ENCODE measurements around the gene TNIK. TPM values are rescaled to one million over a fixed set of nuclear protein-coding genes. Genes with fewer than 3 reads are reported as not detected.

Gene TNIK
- total RNA-seq, 1 experiment from 2014 or later: 12.4 TPM

DNA sequence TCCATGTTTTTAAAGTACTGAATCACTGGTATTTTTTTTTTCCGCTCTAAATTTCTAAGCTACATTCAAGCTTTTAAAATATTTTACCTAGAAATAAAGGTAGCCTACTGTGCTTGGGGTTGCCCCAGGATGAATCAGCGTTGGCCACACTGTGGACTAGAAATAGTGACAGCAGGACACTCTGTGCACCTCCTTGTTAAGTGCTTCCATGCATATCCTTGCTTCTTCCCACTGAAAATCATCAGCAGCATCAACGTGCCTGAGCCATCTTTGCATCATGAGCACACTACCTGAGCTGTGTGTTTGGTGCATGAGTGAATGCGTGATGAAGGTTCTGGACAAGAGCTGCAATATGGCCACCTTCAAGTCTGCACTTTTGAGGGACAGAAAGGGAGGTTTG lies 291.7 kb downstream of the TNIK start:
- no peak for DNase-seq (ENCODE audit: low spot score)

DNA sequence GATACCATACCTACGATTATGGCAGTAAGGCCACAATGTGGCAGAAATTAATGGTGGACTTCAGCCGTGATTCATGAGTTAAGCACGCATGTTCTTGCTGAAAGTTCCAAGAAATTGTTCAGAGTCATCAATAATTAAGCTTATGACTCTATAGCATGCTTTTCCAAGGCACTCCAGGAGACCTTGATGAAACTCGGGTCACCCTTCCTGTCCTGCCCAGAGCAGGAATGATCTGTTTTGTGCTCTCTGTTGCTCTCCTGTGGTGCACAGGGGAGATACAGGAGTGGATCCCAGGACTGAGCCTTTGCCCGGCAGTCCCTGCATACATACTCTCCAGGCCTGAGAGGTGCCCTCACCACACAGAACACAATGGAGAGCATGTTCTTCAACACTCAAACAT lies 292.1 kb downstream of the TNIK start:
- DNase-seq (ENCODE audit: low spot score): peak; percentile 77

DNA sequence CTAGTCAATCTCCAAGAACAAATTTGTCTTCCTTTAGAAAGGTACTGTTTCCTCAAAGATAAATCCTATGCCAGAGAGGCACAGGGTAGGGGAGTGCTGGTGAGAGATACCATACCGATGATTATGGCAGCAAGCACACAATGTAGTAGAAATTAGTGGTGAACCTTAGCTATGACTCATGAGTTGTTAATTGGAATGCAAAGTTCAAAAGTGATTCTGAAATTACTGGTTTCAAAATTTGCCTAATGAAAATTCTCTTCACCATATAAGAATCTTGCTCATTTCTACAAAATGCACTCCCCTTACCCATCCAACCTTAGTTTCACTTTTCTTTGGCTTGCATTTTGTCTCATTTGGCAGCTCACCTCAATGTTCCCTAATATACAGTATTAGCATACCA lies 294.2 kb downstream of the TNIK start:
- no peak for DNase-seq (ENCODE audit: low spot score)

GRCh38 chr3:171165499-171165921 lies 294.7 kb downstream of the TNIK start:
- DNase-seq (ENCODE audit: low spot score): no peak

DNA sequence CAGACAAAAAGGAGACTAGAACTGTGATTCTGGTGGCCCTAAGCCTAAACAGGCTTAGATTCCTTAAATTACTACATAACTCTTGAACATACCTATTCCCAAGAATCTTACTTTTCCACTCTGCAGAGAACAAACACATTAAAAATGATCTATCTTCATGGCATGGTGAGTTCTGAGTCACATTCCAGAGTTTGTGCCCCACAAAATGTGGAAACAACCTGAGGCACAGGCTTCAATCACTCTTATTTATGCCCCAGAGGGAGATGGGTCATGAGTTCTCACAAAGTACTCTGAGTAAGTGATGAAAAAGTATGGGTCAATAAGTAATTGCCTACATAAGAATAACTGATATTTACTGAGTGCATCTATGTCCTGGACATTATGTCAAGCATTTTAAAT lies 296.1 kb downstream of the TNIK start:
- DNase-seq (ENCODE audit: low spot score): no peak

- peak; percentile 64 for DNase-seq (ENCODE audit: low spot score)
Observed at GRCh38 chr3:171163101-171164066, 296.8 kb downstream of the TNIK start.

DNA sequence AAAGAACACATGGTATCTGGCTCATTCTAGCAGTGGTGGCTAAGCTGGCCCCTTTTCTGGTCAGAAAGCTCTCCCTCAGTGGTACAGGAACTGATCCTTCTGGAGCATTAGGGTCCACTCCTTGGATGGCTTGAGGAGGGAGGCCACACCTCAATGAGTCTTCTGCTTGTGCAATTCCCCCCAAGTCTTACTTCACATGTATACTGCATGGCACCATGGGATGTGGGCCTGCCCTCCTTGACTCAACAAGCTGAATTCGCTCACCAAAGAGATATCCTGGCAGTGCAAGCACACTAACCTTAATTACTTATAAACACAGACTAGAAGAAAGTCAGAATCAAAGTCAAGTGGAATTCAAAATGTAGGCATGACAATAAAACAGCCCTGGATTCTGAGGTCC lies 299.9 kb downstream of the TNIK start:
- DNase-seq (ENCODE audit: low spot score): no peak

- no peak for DNase-seq (ENCODE audit: low spot score)
Observed at GRCh38 chr3:171159822-171160157, 300.4 kb downstream of the TNIK start.

DNA sequence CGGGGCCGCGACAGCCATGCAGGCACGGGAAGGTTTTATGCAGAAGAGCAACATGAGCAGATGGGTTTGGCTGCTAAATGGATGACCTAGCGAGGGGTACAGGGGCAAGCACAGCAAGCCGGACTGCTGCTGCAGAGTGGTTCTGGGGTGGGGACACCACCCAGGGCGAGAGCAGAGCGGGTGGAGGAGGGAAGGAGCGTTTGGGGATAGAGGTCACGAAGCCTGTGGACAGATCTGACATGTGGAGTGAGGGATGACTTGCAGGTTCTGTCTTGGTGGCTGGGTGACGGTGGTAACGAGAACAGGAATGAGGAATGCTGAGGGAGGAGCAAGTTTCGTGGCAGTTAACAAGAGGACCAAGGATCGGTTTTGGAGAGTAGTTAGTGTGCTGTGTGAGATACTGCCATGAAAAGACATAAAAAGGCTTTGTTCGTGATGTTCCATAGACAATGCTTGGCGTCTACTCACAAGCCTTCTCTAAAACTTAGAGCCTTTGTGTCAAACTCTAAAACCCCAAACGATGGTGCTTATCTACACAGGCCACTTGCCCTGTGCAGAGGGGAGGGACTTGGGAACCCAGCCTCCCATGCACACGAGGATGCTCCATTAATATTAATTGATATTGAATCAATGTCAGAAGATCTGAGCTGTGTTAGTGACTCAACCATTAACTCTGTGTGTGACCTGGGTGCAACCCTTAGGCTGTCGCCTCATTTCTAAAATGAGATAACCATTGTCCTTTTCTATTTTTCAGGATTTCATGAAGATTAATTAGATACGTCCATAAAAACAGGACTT lies 301.0 kb downstream of the TNIK start:
- DNase-seq (ENCODE audit: low spot score): no peak

DNA sequence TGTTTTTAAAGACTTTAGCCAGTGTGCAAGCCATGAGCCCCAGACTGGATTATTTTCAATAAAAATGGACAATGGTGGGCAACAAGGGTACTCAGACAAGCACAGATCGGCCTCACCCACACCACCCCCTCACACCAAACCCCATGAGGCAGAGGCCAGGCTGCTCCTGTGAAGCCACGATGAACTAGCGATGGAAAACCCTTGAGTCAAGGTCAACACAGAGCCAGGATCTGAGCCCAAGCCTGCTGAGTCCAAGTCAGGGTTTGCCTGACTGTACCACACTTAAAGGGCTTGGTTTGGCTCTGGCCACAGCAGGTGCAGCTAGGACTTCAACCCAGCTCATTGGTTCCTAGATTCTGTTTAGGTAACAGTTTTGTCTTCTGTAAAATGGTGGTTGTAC lies 302.2 kb downstream of the TNIK start:
- DNase-seq (ENCODE audit: low spot score): no peak

DNA sequence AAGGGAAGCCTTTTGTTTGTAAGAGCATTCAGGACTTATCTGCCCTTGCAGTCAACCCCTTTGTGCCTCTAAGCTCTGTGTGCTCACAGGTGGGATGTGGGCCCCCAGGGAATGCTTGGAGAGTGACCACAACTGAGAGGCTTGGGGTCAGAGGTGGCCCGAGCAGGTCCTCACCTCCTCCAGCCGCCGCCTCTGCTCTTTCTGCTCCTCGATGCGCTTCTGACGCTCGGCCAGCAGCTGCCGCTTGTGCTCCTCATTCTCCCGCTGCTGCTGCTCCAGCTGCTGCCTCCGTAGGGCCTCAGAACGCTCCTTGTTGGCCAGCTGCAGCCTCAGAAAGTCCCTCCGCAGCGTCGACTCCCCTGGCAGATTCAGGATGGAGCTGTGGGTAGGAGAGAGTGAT lies 302.9 kb downstream of the TNIK start:
- DNase-seq (ENCODE audit: low spot score): no peak

- DNase-seq (ENCODE audit: low spot score): peak; percentile 73
Observed at GRCh38 chr3:171156401-171157010, 303.7 kb downstream of the TNIK start.

DNA sequence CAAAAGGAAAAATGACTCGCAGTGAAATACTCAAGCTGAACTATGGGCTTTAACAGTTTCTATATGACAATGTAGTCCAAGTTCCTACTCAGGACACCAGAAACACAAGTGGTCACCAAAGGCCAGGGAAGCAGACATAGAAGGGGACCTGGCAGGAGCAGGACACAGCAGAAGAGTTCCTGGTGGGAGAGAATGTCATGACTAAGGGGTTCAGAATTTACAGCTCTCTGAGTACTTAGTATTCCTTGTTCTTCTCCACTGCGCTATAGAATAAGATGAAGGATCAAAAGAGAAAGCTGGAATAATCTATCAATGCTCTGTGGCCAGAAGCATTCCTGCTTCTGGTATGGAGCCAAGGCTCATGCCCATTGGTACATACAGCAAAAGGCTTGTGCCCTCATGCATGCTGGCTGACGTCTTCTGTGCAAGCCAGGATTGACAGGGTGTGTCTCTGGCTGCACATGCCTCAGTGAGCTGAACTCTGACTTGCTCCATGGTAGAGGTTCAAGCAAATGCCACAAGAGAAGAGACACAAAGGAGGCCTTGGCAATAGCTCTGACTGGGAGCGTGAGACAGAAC lies 305.0 kb downstream of the TNIK start:
- no peak for DNase-seq (ENCODE audit: low spot score)

DNA sequence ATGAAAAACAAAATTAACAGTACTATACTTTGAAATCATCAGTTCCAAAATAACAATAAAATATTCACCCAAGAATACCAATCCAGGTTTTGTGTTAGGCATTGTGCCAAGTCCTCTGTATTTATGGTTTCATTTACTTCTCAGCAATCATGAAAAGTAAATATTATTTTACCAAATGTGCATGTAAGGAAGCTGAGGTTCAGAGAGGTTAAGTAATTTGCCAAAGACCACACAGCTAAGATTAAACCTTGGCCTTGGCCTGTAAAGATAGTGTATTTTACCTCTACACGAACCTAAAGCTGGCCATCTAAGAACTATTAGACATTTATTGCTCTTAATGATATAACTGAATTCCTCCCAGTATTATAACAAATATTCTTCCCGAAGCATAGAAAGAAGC lies 309.3 kb downstream of the TNIK start:
- DNase-seq (ENCODE audit: low spot score): no peak

DNA sequence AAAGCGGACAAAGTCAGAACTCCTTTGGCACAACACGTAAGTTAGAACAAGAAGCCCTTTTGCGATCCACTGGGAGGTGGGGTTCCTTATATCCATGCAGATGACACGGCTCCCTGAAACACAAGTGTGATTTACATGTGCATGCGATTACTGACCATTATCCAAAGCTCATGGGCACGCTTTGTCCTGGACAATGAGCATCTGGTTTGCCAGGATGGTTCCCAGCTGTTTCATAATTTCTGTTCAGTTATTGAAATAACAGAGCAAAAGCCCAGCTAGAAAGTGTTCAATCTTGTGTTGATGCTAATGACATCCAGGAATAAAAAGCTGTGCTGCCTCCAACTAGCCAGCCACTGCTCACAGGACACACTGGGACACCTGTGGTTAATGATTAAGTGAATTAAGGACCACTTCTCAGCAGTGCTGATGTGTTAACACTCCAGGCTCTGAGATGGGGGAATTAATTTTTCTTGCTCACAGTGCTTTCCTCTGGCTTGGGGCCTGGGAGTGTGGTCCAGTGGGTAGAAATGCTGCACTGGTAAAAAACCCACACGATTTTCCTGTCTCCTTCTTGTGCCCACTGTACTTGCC lies 310.6 kb downstream of the TNIK start:
- no peak for DNase-seq (ENCODE audit: low spot score)

- no peak for DNase-seq (ENCODE audit: low spot score)
Observed at GRCh38 chr3:171145798-171146197, 314.4 kb downstream of the TNIK start.

GRCh38 chr3:171142985-171143384 lies 317.2 kb downstream of the TNIK start:
- no peak for DNase-seq (ENCODE audit: low spot score)

DNA sequence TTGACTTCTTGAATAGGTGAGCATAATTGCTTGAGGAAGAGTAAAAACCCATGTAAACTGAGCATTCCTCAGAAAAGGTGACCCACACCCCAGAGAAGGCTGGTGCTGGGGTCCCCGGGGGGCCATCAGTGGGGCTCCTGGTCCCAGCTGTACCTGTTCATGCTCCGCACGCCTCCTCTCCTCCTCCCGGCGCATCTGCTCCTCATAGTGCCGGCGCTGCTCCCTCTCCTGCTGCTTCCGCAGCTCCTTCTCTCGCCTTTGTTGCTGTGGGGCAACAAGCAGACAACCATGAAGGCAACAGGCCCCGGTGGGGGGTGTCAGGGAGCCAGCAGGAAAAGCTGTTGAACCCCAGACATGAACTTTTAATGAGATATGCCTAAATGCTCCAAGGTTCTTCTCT lies 320.0 kb downstream of the TNIK start:
- DNase-seq (ENCODE audit: low spot score): no peak

DNA sequence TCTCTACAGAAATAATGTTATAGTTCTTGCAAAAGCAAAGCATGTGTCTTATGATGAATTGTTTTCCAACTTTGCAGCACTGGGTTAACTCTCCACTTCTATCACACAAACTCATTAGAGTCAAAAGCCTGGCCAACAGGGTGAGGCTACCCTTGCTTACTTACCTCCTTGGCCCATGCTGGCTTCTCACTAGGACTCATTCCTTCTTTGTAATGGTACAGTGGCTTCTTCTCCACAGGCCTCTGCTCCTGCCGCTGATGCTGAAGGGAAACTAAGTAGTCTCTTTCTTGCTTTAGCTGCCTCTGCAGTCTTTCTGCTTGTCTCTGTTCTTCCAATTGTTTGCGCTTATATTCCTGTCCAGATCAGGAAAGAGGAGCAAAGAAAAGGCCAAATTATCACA lies 322.2 kb downstream of the TNIK start:
- DNase-seq (ENCODE audit: low spot score): no peak

DNA sequence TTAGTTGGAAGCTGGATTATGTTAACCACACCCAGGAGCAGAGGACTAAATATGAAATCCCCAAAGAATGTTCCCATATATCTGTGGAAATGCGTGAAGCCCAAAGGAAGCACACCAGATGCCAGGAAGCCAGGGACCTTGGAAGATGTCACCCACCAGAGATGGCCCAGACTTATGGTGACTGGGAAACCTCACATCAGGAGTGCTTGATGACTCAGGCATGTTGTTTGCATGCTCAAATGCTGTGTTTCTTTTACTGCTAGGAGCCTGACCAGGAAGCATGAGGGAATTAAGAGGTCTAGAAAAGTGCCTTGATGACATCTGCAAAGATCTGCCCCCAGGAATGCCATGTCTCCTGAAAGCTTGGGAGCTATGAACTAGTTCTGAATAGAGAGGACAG lies 324.7 kb downstream of the TNIK start:
- no peak for DNase-seq (ENCODE audit: low spot score)

- no peak for DNase-seq (ENCODE audit: low spot score)
Observed at GRCh38 chr3:171133796-171134569, 326.2 kb downstream of the TNIK start.
